HepG2 (cell line): ENCODE measurements around the gene MDM4. TPM values are rescaled to one million over a fixed set of nuclear protein-coding genes. Genes with fewer than 3 reads are reported as not detected.

Source experiments
- ATAC-seq: fragments of 200-7000 bp; cut with Tn5 transposase; 3 replicates; pipeline ENCODE4 v1.9.1; 2020; ENCODE audit warnings: mild to moderate bottlenecking, moderate library complexity
- BruUV-seq: library from RNA; stranded (reverse); fragments of 400-500 nt; replicated peaks from 2 replicates; lab custom pipeline; 2021; lab: Mats Ljungman, UMichigan
- CTCF ChIA-PET: fragments of 300-600 bp; formaldehyde crosslinking; extraction: SDS; loops from one replicate; lab custom pipeline; 2021; ENCODE audit warnings: low total read pairs, inconsistent platforms, low intra/inter-chr PET ratio; lab: Yijun Ruan, JAX
- POLR2A ChIA-PET: fragments of 350-600 bp; sonication (Branson Sonifier 250); formaldehyde crosslinking; loops from one replicate; lab custom pipeline; 2020; ENCODE audit warnings: antibody characterized with exemption, inconsistent platforms; lab: Yijun Ruan, JAX
- DNase-seq: peaks from one replicate; pipeline ENCODE4 v3.0.0-alpha.2; 2015; ENCODE audit warnings: low spot score
- FAIRE-seq: peaks from 3 replicates; lab custom pipeline; 2011; peaks lifted over from hg19 to GRCh38; lab: Jason Lieb, UNC
- H2AFZ ChIP-seq: one replicate; pipeline ENCODE4 v1.6.1; 2011; ENCODE audit warnings: low read length, inconsistent platforms
- H3K27ac ChIP-seq: fragments of 300-600 bp; 3 replicates; pipeline ENCODE4 v1.8.0; 2011; ENCODE audit warnings: mixed run types, mild to moderate bottlenecking, mixed read lengths, low read length, inconsistent platforms; ENCODE audit not compliant: insufficient read depth; ENCODE audit errors: extremely low read length
- H3K27me3 ChIP-seq, 2 experiments: fragments of 200-600 bp in 1 of 2; 2 replicates in 1 of 2; 3 replicates in 1 of 2; pipeline versions ENCODE4 v1.6.0 to v1.8.0; 2011; ENCODE audit warnings: low read length in 2 of 2, mild to moderate bottlenecking in 2 of 2, moderate library complexity in 2 of 2, inconsistent platforms in 1 of 2; ENCODE audit not compliant: insufficient read depth in 2 of 2, control insufficient read depth in 1 of 2
- H3K36me3 ChIP-seq, 2 experiments: fragments of 200-600 bp in 1 of 2; replicated peaks in 1 of 2; 2 replicates in 1 of 2; 3 replicates in 1 of 2; pipeline versions ENCODE4 v1.5.1 to v1.8.0; 2011; ENCODE audit warnings: low read length in 2 of 2, inconsistent platforms in 1 of 2; ENCODE audit not compliant: insufficient read depth in 2 of 2, control insufficient read depth in 1 of 2
- H3K4me1 ChIP-seq: 2 replicates; pipeline ENCODE4 v1.5.1; 2012; ENCODE audit warnings: low read length, inconsistent platforms; ENCODE audit not compliant: insufficient read depth
- H3K4me2 ChIP-seq: 2 replicates; pipeline ENCODE4 v1.6.0; 2011; ENCODE audit warnings: low read depth, low read length, inconsistent platforms
- H3K4me3 ChIP-seq, 3 experiments: fragments of 200-600 bp in 1 of 3; sonication (generic), shearing (Covaris generic) in 1 of 3; replicated peaks in 1 of 3; 2 replicates each; pipeline ENCODE4 v1.5.1; 2011 to 2016; ENCODE audit warnings: low read length in 3 of 3, inconsistent platforms in 2 of 3, low read depth in 2 of 3, mild to moderate bottlenecking in 2 of 3, control low read depth in 1 of 3, mixed read lengths in 1 of 3; ENCODE audit not compliant: insufficient read depth in 1 of 3
- H3K79me2 ChIP-seq: one replicate; pipeline ENCODE4 v1.6.1; 2011; ENCODE audit warnings: low read length, inconsistent platforms; ENCODE audit not compliant: insufficient read depth
- H3K9ac ChIP-seq: 2 replicates; pipeline ENCODE4 v1.6.0; 2011; ENCODE audit warnings: mild to moderate bottlenecking, low read depth, low read length, inconsistent platforms; ENCODE audit not compliant: insufficient read depth
- H3K9me3 ChIP-seq: 2 replicates; pipeline ENCODE4 v1.5.1; 2012; ENCODE audit warnings: mild to moderate bottlenecking, low read length
- H4K20me1 ChIP-seq: 2 replicates; pipeline ENCODE4 v1.6.0; 2011; ENCODE audit warnings: inconsistent platforms, mild to moderate bottlenecking, low read length, moderate library complexity; ENCODE audit not compliant: insufficient read depth
- BHLHE40 ChIP-seq: IDR thresholded peaks from 2 replicates; pipeline ENCODE4 v1.6.1; 2011; ENCODE audit warnings: low read length, improper control_type of control experiment
- KLF12 ChIP-seq: sonication (generic); formaldehyde crosslinking; IDR thresholded peaks from 2 replicates; pipeline ENCODE4 v1.4.0; 2020; ENCODE audit warnings: missing genetic modification reagents, borderline replicate concordance
- MIXL1 ChIP-seq: IDR thresholded peaks from 2 replicates; pipeline ENCODE4 v1.6.1; 2016
- MLLT10 ChIP-seq: sonication (generic); formaldehyde crosslinking; IDR thresholded peaks from 2 replicates; pipeline ENCODE4 v1.4.0; 2020; ENCODE audit warnings: missing genetic modification reagents
- RFX1 ChIP-seq: fragments of 450-650 bp; IDR thresholded peaks from 2 replicates; pipeline ENCODE4 v1.6.1; 2017
- ZBTB38 ChIP-seq: sonication (generic); formaldehyde crosslinking; IDR thresholded peaks from 2 replicates; pipeline ENCODE4 v1.5.1; 2020; ENCODE audit warnings: mild to moderate bottlenecking, missing genetic modification reagents
- ZNF326 ChIP-seq: sonication (generic); formaldehyde crosslinking; IDR thresholded peaks from 2 replicates; pipeline ENCODE4 v1.4.0; 2020; ENCODE audit warnings: missing genetic modification reagents, borderline replicate concordance
- ZNF746 ChIP-seq: sonication (generic); formaldehyde crosslinking; IDR thresholded peaks from 2 replicates; pipeline ENCODE4 v1.8.0; 2022; ENCODE audit warnings: mild to moderate bottlenecking, missing genetic modification reagents
- WGBS: methylation state at CpG from one replicate; pipeline ENCODE4 v1.1.6; 2017; ENCODE audit warnings: low lambda C conversion rate; 5-methylcytosine and 5-hydroxymethylcytosine counted together
- in situ Hi-C: cut with HindIII; loops from 2 replicates; pipeline ENCODE4 v1.10.0; 2017; ENCODE audit warnings: low pct_unique_long_range_greater_than_20kb; ENCODE audit not compliant: extremely low pct_ligation_motif_present
- intact Hi-C: fragments of 100-400 bp; cut with micrococcal nuclease; formaldehyde crosslinking; loops from one replicate; pipeline ENCODE4 v1.10.0; 2022; ENCODE audit not compliant: unreplicated experiment
- polyA plus RNA-seq, 8 experiments: library from polyadenylated mRNA; depleted of rRNA in 3 of 8; stranded (reverse) in 7 of 8; unstranded in 1 of 8; fragments of >200 nt; fragmentation: Illumina TruSeq in 4 of 8; extraction: Trizol in 4 of 8; gene quantifications; 2 replicates each; pipeline versions ENCODE4 v1.2.1 to v1.2.3, GENCODE V29; 2011 to 2016; ENCODE audit warnings: low read depth in 4 of 8, missing spikeins in 1 of 8, mixed read lengths in 1 of 8; ENCODE audit not compliant: insufficient read depth in 1 of 8
- total RNA-seq, 5 experiments: library from RNA; depleted of rRNA; stranded (reverse); fragments of >200 nt; fragmentation: Illumina TruSeq; extraction: Trizol; gene quantifications; 2 replicates each; pipeline ENCODE4 v1.2.3, GENCODE V29; 2016; ENCODE audit warnings: low read depth in 1 of 5
- TF ChIP-seq, protein P1 (sequence below): sonication (generic); formaldehyde crosslinking; IDR thresholded peaks from 2 replicates; pipeline ENCODE4 v1.8.0; 2022; ENCODE audit warnings: mild to moderate bottlenecking, missing genetic modification reagents, moderate library complexity
- TF ChIP-seq, protein P2 (sequence below): sonication (generic); formaldehyde crosslinking; IDR thresholded peaks from 2 replicates; pipeline ENCODE4 v1.4.0; 2020; ENCODE audit warnings: missing genetic modification reagents, borderline replicate concordance
- TF ChIP-seq, protein P3 (sequence below): sonication (generic); formaldehyde crosslinking; IDR thresholded peaks from 2 replicates; pipeline ENCODE4 v1.8.1; 2022; ENCODE audit warnings: low read depth, mild to moderate bottlenecking, missing genetic modification reagents

MDM4 gene
- total and polyA plus RNA-seq, 2 of the 13 experiments (the other 11 are each of a cell fraction or from before 2014, with no cell fraction given): 14.9 to 19.0 TPM

DNA sequence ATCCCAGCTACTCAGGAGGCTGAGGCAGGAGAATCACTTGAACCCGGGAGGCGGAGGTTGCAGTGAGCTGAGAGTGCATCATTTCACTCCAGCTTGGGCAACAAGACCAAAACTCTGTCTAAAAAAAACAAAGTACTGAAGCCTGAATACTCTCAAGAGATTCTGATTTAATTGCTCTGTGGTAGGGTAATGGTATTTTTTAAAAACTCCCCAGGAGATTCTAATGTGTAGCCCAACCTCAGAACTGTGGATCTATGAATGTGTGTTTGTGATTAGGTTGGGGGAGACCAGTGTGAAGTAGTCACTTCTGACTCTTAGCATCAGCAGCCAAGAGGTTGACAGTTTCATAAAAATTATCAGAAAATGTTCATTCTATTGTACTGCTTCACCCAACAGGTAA, 43.5 kb upstream of the MDM4 start:
- 84% methylated on average over 2 of the region's 2 CpGs for WGBS
- peaks cover 3 to 5% of the 10 kb centered on the region in 2 experiments; a peak in 1 of 5 replicates for H3K36me3 ChIP-seq
- no peak overlapping the region for H3K27ac ChIP-seq
- CTCF ChIA-PET: no interaction called here
- H3K9ac ChIP-seq: no peak overlapping the region
- no peaks in the 10 kb centered on the region for H3K27me3 ChIP-seq
- TF ChIP-seq KLF12 (CRISPR knock-in tag) (no peak), ZBTB38 (CRISPR knock-in tag) (no peak), RFX1 (no peak)
- TF ChIP-seq, protein P1, sequence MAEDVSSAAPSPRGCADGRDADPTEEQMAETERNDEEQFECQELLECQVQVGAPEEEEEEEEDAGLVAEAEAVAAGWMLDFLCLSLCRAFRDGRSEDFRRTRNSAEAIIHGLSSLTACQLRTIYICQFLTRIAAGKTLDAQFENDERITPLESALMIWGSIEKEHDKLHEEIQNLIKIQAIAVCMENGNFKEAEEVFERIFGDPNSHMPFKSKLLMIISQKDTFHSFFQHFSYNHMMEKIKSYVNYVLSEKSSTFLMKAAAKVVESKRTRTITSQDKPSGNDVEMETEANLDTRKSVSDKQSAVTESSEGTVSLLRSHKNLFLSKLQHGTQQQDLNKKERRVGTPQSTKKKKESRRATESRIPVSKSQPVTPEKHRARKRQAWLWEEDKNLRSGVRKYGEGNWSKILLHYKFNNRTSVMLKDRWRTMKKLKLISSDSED: no peak
- DNase-seq: no peak
- no peaks in the 10 kb centered on the region for H3K9me3 ChIP-seq
- in situ Hi-C loops (no loop called here), intact Hi-C loops (no loop called here)
- H3K4me3 ChIP-seq: no peak overlapping the region
- no peaks in the 10 kb centered on the region for H4K20me1 ChIP-seq
- H2AFZ ChIP-seq: no peak overlapping the region
- FAIRE-seq: no peak
- no peak overlapping the region for H3K4me2 ChIP-seq
- no TSS peak for BruUV-seq
- peaks cover 11% of the 10 kb centered on the region for H3K4me1 ChIP-seq
- ATAC-seq: no peak
- POLR2A ChIA-PET: no interaction called here
- no peaks in the 10 kb centered on the region for H3K79me2 ChIP-seq

DNA sequence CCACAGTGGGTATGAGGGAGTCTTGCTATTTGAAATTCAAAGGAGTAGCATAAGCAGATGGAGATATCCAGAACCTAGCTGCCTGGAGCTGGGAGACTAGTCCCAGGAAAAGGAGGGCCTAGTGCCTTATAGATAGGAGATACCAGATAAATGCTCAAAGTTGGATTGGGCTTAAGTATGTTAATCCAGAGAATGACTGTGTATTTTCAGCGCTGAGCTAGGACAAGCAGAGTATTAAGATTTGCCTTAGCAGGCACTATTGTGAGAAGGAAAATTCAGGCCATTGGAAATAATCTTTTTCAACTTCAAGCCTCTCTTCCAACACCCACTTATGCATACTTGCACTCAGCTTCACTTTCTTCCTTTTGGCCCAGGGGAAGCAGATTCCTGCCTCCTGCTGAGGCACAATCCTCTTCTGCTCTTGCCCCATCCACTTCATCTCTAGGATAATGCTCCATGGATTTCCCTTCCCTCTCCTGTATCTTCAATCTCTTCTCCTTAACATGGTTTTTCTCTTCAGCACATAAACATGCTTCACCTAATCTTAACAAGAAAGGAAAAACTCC, 42.7 kb upstream of the MDM4 start:
- intact Hi-C loops (no loop called here), in situ Hi-C loops (no loop called here)
- no TSS peak for BruUV-seq
- ChIA-PET CTCF (no interaction called here), POLR2A (interaction anchor here (0.9 kb wide), 1 partner anchor 19 kb away, joined by 3 read pairs; no protein-coding TSS in a partner anchor)
- DNase-seq: no peak
- H3K36me3 ChIP-seq: peaks cover 2 to 3% of the 10 kb centered on the region in 2 experiments; a peak in 1 of 5 replicates
- no peak overlapping the region for H2AFZ ChIP-seq
- no peaks in the 10 kb centered on the region for H3K79me2 ChIP-seq
- no peak for FAIRE-seq
- 100% methylated on average over 1 of the region's 1 CpG for WGBS
- H4K20me1 ChIP-seq: no peaks in the 10 kb centered on the region
- no peak overlapping the region for H3K4me2 ChIP-seq
- H3K4me1 ChIP-seq: peaks cover 13% of the 10 kb centered on the region
- no peaks in the 10 kb centered on the region for H3K27me3 ChIP-seq
- H3K27ac ChIP-seq: no peak overlapping the region
- H3K9me3 ChIP-seq: no peaks in the 10 kb centered on the region
- no peak for ATAC-seq
- H3K9ac ChIP-seq: no peak overlapping the region
- no peak overlapping the region for H3K4me3 ChIP-seq
- TF ChIP-seq ZNF326 (CRISPR knock-in tag): no peak
- no peak for TF ChIP-seq ZNF746 (CRISPR knock-in tag)
- TF ChIP-seq BHLHE40: no peak
- TF ChIP-seq, protein P2, sequence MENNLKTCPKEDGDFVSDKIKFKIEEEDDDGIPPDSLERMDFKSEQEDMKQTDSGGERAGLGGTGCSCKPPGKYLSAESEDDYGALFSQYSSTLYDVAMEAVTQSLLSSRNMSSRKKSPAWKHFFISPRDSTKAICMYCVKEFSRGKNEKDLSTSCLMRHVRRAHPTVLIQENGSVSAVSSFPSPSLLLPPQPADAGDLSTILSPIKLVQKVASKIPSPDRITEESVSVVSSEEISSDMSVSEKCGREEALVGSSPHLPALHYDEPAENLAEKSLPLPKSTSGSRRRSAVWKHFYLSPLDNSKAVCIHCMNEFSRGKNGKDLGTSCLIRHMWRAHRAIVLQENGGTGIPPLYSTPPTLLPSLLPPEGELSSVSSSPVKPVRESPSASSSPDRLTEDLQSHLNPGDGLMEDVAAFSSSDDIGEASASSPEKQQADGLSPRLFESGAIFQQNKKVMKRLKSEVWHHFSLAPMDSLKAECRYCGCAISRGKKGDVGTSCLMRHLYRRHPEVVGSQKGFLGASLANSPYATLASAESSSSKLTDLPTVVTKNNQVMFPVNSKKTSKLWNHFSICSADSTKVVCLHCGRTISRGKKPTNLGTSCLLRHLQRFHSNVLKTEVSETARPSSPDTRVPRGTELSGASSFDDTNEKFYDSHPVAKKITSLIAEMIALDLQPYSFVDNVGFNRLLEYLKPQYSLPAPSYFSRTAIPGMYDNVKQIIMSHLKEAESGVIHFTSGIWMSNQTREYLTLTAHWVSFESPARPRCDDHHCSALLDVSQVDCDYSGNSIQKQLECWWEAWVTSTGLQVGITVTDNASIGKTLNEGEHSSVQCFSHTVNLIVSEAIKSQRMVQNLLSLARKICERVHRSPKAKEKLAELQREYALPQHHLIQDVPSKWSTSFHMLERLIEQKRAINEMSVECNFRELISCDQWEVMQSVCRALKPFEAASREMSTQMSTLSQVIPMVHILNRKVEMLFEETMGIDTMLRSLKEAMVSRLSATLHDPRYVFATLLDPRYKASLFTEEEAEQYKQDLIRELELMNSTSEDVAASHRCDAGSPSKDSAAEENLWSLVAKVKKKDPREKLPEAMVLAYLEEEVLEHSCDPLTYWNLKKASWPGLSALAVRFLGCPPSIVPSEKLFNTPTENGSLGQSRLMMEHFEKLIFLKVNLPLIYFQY: no peak
- no peak for TF ChIP-seq MIXL1
- no peak for TF ChIP-seq MLLT10
- TF ChIP-seq, protein P3, sequence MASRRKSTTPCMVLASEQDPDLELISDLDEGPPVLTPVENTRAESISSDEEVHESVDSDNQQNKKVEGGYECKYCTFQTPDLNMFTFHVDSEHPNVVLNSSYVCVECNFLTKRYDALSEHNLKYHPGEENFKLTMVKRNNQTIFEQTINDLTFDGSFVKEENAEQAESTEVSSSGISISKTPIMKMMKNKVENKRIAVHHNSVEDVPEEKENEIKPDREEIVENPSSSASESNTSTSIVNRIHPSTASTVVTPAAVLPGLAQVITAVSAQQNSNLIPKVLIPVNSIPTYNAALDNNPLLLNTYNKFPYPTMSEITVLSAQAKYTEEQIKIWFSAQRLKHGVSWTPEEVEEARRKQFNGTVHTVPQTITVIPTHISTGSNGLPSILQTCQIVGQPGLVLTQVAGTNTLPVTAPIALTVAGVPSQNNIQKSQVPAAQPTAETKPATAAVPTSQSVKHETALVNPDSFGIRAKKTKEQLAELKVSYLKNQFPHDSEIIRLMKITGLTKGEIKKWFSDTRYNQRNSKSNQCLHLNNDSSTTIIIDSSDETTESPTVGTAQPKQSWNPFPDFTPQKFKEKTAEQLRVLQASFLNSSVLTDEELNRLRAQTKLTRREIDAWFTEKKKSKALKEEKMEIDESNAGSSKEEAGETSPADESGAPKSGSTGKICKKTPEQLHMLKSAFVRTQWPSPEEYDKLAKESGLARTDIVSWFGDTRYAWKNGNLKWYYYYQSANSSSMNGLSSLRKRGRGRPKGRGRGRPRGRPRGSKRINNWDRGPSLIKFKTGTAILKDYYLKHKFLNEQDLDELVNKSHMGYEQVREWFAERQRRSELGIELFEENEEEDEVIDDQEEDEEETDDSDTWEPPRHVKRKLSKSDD (CRISPR knock-in tag): no peak
